Fibroblast of lung (primary cell): ENCODE results near the gene ITCH. TPM values are rescaled to one million over a fixed set of nuclear protein-coding genes. Genes with fewer than 3 reads are reported as not detected.
A peak's percentile ranks its signal among the peaks of the same experiment; 100 is the strongest.

Experiments used
- DNase-seq, 2 donors: peaks; one replicate each; pipeline versions ENCODE4 v3.0.0 to v3.0.0-alpha.2; 2010; ENCODE audit warnings: low read depth in 2 of 2
- H2AFZ ChIP-seq: 2 replicates; pipeline ENCODE4 v1.5.1; 2012; ENCODE audit warnings: low read length, control low read depth, inconsistent platforms
- H3K27ac ChIP-seq: 2 replicates; pipeline ENCODE4 v1.5.1; 2011; ENCODE audit warnings: low read length, control low read depth; ENCODE audit not compliant: insufficient read depth
- H3K27me3 ChIP-seq: 2 replicates; pipeline ENCODE4 v1.5.1; 2011; ENCODE audit warnings: mild to moderate bottlenecking, low read length; ENCODE audit not compliant: control insufficient read depth, insufficient read depth
- H3K36me3 ChIP-seq: 2 replicates; pipeline ENCODE4 v1.5.1; 2011; ENCODE audit warnings: low read length; ENCODE audit not compliant: control insufficient read depth, insufficient read depth
- H3K4me1 ChIP-seq: 2 replicates; pipeline ENCODE4 v1.5.1; 2011; ENCODE audit warnings: low read length; ENCODE audit not compliant: control insufficient read depth, insufficient read depth; ENCODE audit errors: extremely low read depth
- H3K4me2 ChIP-seq: 2 replicates; pipeline ENCODE4 v1.5.1; 2011; ENCODE audit warnings: low read length, control low read depth; ENCODE audit not compliant: insufficient read depth; ENCODE audit errors: extremely low read depth
- H3K4me3 ChIP-seq, 4 experiments: fragments of 200-600 bp in 1 of 4; sonication (generic) in 1 of 4; replicated peaks in 1 of 4; 2 replicates each; pipeline ENCODE4 v1.5.1; 2011 to 2016; ENCODE audit warnings: low read length in 4 of 4, low read depth in 3 of 4, mild to moderate bottlenecking in 3 of 4, control low read depth in 2 of 4, inconsistent platforms in 1 of 4, mixed read lengths in 1 of 4; ENCODE audit not compliant: insufficient read depth in 1 of 4; ENCODE audit errors: control extremely low read depth in 1 of 4
- H3K79me2 ChIP-seq: 2 replicates; pipeline ENCODE4 v1.5.1; 2012; ENCODE audit warnings: mild to moderate bottlenecking, low read length, inconsistent platforms; ENCODE audit not compliant: control insufficient read depth, insufficient read depth
- H3K9ac ChIP-seq: 2 replicates; pipeline ENCODE4 v1.5.1; 2011; ENCODE audit warnings: mild to moderate bottlenecking, low read length, control low read depth; ENCODE audit not compliant: insufficient read depth
- H3K9me3 ChIP-seq: 2 replicates; pipeline ENCODE4 v1.5.1; 2012; ENCODE audit warnings: low read depth, low read length; ENCODE audit not compliant: control insufficient read depth, insufficient read depth
- H4K20me1 ChIP-seq: 2 replicates; pipeline ENCODE4 v1.5.1; 2011; ENCODE audit warnings: low read length; ENCODE audit not compliant: control insufficient read depth, insufficient read depth; ENCODE audit errors: extremely low read depth
- EZH2 ChIP-seq: IDR thresholded peaks from 2 replicates; pipeline ENCODE4 v1.5.1; 2012; ENCODE audit warnings: low read length, control low read depth, mild to moderate bottlenecking; ENCODE audit errors: missing control alignments
- polyA minus RNA-seq: library from RNA; depleted of rRNA, polyadenylated mRNA; stranded (reverse); fragments of >200 nt; gene quantifications from 2 replicates; pipeline ENCODE4 v1.2.3, GENCODE V29; 2011; ENCODE audit warnings: low replicate concordance
- polyA plus RNA-seq, 2 donors: library from polyadenylated mRNA; depleted of rRNA in 1 of 2; stranded (reverse) in 1 of 2; unstranded in 1 of 2; fragments of >200 nt; gene quantifications; 2 replicates each; pipeline ENCODE4 v1.2.1, GENCODE V29; 2011 to 2012; ENCODE audit warnings: missing spikeins in 1 of 2
- total RNA-seq: library from RNA; depleted of rRNA; stranded (reverse); fragments of >200 nt; gene quantifications from 2 replicates; pipeline ENCODE4 v1.2.1, GENCODE V29; 2014
- TF ChIP-seq, protein P1 (sequence below), 2 donors: IDR thresholded peaks in 1 of 2; conservative IDR thresholded peaks in 1 of 2; 1 replicate in 1 of 2; 2 replicates in 1 of 2; pipeline ENCODE4 v1.5.1; 2011 to 2012; ENCODE audit warnings: low read length in 2 of 2, control low read depth in 1 of 2, inconsistent platforms in 1 of 2, low read depth in 1 of 2, mild to moderate bottlenecking in 1 of 2

The ITCH gene
- total RNA-seq, result 67.5 and 77.6 TPM in 2 replicates
- 18.5 and 25.0 TPM in 2 replicates for polyA plus RNA-seq
- polyA plus RNA-seq (2012), result 23.0 and 32.5 TPM in 2 replicates
- 9.6 and 15.9 TPM in 2 replicates for polyA minus RNA-seq

- no peaks in the 10 kb centered on the region for H3K27me3 ChIP-seq
- TF ChIP-seq, protein P1, sequence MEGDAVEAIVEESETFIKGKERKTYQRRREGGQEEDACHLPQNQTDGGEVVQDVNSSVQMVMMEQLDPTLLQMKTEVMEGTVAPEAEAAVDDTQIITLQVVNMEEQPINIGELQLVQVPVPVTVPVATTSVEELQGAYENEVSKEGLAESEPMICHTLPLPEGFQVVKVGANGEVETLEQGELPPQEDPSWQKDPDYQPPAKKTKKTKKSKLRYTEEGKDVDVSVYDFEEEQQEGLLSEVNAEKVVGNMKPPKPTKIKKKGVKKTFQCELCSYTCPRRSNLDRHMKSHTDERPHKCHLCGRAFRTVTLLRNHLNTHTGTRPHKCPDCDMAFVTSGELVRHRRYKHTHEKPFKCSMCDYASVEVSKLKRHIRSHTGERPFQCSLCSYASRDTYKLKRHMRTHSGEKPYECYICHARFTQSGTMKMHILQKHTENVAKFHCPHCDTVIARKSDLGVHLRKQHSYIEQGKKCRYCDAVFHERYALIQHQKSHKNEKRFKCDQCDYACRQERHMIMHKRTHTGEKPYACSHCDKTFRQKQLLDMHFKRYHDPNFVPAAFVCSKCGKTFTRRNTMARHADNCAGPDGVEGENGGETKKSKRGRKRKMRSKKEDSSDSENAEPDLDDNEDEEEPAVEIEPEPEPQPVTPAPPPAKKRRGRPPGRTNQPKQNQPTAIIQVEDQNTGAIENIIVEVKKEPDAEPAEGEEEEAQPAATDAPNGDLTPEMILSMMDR (conservative IDR thresholded peaks at IDR 0.05 in 1 of 2, IDR thresholded peaks at IDR 0.05 in 1 of 2; ENCODE audit: low read depth in 1 of 2, low read length in 2 of 2), result no peak
- TF ChIP-seq EZH2, result no peak
- peaks cover 2% of the 10 kb centered on the region for H4K20me1 ChIP-seq
- H3K4me1 ChIP-seq, result peaks cover 9% of the 10 kb centered on the region
- peak within 1 kb of the TSS; percentile 82 to 98 (median 91) for H3K4me3 ChIP-seq
- H3K9me3 ChIP-seq, result no peaks in the 10 kb centered on the region
- DNase-seq, result peak; percentile 94 to 95
- H3K36me3 ChIP-seq, result no peaks in the 10 kb centered on the region
- H3K9ac ChIP-seq, result peak within 1 kb of the TSS; percentile 91
- H3K79me2 ChIP-seq, result peaks cover 45% of the 10 kb centered on the region
- peak within 1 kb of the TSS; percentile 88 for H3K4me2 ChIP-seq
- H3K27ac ChIP-seq, result peak within 1 kb of the TSS; percentile 88
- peak within 1 kb of the TSS; percentile 61 for H2AFZ ChIP-seq
Observed at GRCh38 chr20:34363062-34363464, at the start of gene ITCH. TSS of gene ITCH (plus strand) at chr20:34363273. CDS start at chr20:34393812, 30,539 bp downstream.

DNA sequence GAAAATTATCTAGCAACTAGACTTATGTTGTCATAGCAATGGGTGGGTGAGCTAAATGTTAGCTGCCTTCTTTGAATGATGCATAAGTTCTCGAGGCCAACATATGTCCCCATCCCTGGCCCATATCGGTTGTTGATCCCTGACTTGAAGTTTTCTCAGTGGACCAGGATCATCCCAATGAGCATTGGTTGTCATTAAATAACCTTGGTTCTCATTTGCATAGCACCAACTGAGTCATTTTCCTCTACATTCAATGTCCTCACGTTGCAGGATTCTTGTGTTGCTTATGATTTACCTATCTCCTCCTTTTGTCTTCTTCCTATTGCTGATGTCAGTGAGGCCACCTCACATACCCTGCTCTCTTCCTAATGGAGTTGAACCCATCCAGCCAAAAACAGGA is 47.8 kb upstream of the ITCH start:
- H3K36me3 ChIP-seq, result no peaks in the 10 kb centered on the region
- H4K20me1 ChIP-seq, result no peaks in the 10 kb centered on the region
- TF ChIP-seq, protein P1 (conservative IDR thresholded peaks at IDR 0.05 in 1 of 2, IDR thresholded peaks at IDR 0.05 in 1 of 2; ENCODE audit: low read depth in 1 of 2, low read length in 2 of 2), result no peak
- TF ChIP-seq EZH2, result no peak
- no peak overlapping the region for H3K4me3 ChIP-seq
- H3K27me3 ChIP-seq, result no peaks in the 10 kb centered on the region
- H3K79me2 ChIP-seq, result no peaks in the 10 kb centered on the region
- no peak for DNase-seq
- H3K4me2 ChIP-seq, result no peak overlapping the region
- no peak overlapping the region for H3K27ac ChIP-seq
- H3K9ac ChIP-seq, result no peak overlapping the region
- H2AFZ ChIP-seq, result no peak overlapping the region
- H3K4me1 ChIP-seq, result peaks cover 6% of the 10 kb centered on the region
- H3K9me3 ChIP-seq, result no peaks in the 10 kb centered on the region

- peak; percentile 46 to 50 for DNase-seq
- H3K9ac ChIP-seq, result no peak overlapping the region
- no peak overlapping the region for H2AFZ ChIP-seq
Observed at GRCh38 chr20:34316196-34316814, 46.8 kb upstream of the ITCH start.

More at GRCh38 chr20:34316196-34316814, 46.8 kb upstream of the ITCH start:
- peaks cover 6% of the 10 kb centered on the region for H3K4me1 ChIP-seq
- H3K27ac ChIP-seq, result no peak overlapping the region
- H3K79me2 ChIP-seq, result no peaks in the 10 kb centered on the region
- H3K4me2 ChIP-seq, result no peak overlapping the region
- H4K20me1 ChIP-seq, result no peaks in the 10 kb centered on the region
- H3K9me3 ChIP-seq, result no peaks in the 10 kb centered on the region
- H3K36me3 ChIP-seq, result no peaks in the 10 kb centered on the region
- no peak for TF ChIP-seq EZH2
- no peaks in the 10 kb centered on the region for H3K27me3 ChIP-seq
- H3K4me3 ChIP-seq, result no peak overlapping the region
